Measurements from ENCODE around the gene CYS1.

DNA sequence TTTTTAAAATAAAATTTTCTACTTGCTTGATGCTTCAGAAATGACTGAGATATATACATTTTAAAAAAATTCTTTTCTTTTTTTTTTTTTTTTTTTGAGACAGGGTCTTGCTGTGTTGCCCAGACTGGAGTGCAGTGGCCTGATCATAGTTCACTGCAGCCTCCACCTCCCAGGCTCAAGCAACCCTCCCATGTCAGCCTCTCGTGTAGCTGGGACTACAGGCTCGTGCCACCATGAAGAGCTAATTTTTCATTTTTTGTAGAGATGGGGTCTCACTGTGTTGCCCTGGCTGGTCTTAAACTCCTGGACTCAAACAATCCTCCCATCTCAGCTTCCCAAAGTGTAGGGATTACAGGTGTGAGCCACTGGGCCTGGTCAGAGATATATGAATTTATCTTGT lies 12.9 kb downstream of the CYS1 start:
- TF ChIP-seq JUND (IDR thresholded peaks at IDR 0.05) (no peak), SP1 (IDR thresholded peaks at IDR 0.05) (no peak), NR2F2 (IDR thresholded peaks at IDR 0.05) (no peak)
- TF ChIP-seq, protein P1, sequence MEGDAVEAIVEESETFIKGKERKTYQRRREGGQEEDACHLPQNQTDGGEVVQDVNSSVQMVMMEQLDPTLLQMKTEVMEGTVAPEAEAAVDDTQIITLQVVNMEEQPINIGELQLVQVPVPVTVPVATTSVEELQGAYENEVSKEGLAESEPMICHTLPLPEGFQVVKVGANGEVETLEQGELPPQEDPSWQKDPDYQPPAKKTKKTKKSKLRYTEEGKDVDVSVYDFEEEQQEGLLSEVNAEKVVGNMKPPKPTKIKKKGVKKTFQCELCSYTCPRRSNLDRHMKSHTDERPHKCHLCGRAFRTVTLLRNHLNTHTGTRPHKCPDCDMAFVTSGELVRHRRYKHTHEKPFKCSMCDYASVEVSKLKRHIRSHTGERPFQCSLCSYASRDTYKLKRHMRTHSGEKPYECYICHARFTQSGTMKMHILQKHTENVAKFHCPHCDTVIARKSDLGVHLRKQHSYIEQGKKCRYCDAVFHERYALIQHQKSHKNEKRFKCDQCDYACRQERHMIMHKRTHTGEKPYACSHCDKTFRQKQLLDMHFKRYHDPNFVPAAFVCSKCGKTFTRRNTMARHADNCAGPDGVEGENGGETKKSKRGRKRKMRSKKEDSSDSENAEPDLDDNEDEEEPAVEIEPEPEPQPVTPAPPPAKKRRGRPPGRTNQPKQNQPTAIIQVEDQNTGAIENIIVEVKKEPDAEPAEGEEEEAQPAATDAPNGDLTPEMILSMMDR (IDR thresholded peaks at IDR 0.05; ENCODE audit: low read depth, low read length, missing input control) = no peak

Measured in liver (tissue), 3 donors.